Stimulated activated CD8-positive, alpha-beta memory T cell treated with anti-CD3 and anti-CD28 coated beads, Interleukin-7, amount 100 ng/mL, for 24 hours (primary cell): ENCODE data around the gene KCNJ5.

Experiments
- DNase-seq: peaks from one replicate; pipeline ENCODE4 v3.0.0-alpha.2; 2020; ENCODE audit warnings: low read depth

The KCNJ5 gene

GRCh38 chr11:128871168-128871610, 20.0 kb upstream of the KCNJ5 start:
- DNase-seq: no peak

GRCh38 chr11:128872094-128872493, 19.1 kb upstream of the KCNJ5 start:
- DNase-seq: no peak

- DNase-seq: no peak
Measured at GRCh38 chr11:128872594-128872993, 18.6 kb upstream of the KCNJ5 start.

DNA sequence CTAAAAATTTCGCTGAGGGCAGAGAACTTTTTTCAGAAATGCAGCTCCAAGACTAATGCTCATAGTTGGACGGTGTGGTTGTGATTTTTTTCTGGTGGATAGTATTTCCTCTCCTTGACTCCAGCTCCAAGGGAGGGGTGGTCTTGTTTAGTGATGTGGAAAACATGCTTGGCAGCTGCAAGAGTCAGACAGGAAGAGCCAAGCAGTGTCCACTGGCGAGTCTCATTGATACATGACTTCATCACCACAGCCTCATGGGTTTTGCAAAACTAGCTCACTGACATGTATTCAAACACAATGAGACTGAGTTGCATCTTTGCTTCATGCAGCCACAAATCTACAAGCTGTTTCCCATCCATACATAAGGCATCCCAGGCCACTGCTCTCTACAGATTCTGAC, 16.7 kb upstream of the KCNJ5 start:
- DNase-seq: no peak

DNA sequence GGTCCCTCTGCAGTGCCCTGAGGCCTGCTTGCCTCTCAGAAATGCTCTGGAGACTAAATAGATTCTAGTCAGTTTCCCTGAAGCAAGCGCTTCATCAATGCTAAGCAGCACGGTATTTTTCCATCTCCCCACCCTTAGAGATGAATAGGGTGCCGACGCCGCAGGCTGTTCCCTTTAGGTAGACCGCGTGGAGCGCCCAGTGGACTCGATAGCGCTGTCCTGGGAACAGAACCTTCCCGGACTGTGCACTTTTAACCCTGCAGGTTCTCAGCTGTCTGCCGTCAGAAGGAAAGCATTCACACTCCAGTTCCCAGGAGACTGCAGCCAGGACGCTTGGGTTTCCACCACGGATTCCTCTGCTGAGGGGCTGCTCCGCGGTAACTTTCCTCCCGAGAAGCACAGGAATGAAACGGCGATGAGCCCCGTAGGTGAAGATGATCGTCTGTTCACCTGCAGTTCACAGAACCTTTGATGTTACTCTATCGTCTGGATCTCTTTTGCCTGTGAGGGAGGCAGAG, 15.0 kb upstream of the KCNJ5 start:
- no peak for DNase-seq

DNA sequence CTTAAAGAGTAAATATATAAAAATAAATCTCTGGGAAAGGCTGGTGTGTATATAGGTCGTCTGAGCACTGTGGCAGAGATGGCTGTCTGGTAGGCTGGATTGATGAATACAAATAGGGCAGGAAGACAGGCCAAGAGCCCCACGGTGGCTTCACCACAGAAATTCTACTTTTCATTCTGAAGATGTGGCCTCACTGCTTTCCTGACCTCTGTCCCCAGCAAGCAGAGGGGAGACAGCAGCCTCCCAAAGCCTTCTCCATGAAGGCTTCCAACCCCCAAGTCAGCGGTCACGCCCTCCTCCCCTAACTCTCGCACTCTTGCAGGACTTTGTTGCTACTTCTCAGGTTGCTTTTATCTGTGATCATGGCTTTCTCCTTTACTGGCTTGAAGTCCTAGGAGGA, 13.4 kb upstream of the KCNJ5 start:
- DNase-seq: no peak

DNA sequence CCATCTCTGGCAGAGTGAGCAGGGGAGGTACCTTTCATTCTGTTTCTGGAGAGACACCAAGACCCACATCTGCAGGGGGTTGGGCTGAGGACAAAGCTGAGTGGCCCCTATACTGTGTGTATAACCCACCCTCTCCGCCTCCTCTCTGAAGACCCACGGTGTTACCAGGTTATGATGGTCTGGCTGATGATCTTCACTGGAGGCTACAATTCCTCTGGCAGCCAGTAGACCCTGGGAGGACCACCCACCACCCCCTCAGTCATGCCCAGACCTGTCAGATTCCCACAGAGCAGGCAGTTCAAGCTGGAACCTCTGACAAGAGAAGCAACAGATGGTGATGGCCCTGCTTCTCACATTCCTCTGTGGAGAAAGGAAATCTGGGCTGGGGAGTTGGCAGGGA, 12.7 kb upstream of the KCNJ5 start:
- no peak for DNase-seq

- no peak for DNase-seq
Measured at GRCh38 chr11:128879817-128880216, 11.3 kb upstream of the KCNJ5 start.

GRCh38 chr11:128881221-128881620, 9.9 kb upstream of the KCNJ5 start:
- no peak for DNase-seq

DNA sequence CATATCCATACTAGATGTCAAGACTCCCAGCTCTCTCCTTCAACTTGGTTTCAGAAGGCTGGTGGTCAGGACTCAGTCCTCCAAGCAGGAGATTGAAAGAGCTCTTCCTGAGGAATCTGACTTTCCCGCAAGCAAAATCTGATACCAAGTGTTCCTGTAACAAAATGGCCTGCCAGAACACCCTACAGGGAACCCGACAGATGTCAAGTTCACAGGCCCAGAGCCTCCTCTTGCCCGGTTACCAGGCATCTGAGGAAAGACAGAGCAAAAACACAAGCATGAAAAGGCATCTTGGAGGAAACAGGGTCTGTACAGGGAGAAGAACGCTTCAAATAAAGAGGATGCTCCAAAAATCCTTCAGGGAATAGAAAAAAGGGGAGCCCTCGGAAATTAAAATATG, 8.7 kb upstream of the KCNJ5 start:
- DNase-seq: no peak

- no peak for DNase-seq
Measured at GRCh38 chr11:128884054-128884453, 7.1 kb upstream of the KCNJ5 start.

DNA sequence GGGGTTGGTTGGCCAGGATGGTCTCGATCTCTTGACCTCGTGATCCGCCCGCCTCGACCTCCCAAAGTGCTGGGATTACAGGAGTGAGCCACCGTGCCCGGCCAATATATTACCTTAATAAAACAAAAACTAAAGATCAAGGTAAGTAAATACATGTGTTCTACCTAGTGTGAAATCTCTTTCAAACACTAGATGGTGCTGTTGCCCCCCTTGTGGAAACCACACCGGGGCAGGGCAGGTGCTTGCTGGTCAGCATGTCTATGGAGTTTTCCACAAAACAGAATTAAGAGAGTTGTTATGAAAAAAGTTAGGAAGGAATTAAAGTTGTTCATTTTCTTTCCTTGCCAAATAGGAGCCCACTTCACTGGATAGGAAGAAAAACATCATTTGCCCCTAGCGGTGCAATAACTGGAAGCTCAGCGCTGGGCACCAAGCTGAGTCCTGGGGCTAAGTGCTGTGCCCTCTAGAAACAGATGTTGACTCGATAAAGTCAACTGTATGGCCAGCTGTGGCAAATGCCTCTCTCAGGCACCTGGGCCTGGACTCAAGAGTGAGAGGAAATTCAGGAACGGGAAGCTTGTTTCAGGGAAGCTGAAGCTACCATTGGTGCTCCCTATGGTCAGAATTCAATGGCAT, 6.3 kb upstream of the KCNJ5 start:
- no peak for DNase-seq

- DNase-seq: no peak
Measured at GRCh38 chr11:128886406-128887124, 4.6 kb upstream of the KCNJ5 start.

- DNase-seq: no peak
Measured at GRCh38 chr11:128888034-128888985, 2.8 kb upstream of the KCNJ5 start.

DNA sequence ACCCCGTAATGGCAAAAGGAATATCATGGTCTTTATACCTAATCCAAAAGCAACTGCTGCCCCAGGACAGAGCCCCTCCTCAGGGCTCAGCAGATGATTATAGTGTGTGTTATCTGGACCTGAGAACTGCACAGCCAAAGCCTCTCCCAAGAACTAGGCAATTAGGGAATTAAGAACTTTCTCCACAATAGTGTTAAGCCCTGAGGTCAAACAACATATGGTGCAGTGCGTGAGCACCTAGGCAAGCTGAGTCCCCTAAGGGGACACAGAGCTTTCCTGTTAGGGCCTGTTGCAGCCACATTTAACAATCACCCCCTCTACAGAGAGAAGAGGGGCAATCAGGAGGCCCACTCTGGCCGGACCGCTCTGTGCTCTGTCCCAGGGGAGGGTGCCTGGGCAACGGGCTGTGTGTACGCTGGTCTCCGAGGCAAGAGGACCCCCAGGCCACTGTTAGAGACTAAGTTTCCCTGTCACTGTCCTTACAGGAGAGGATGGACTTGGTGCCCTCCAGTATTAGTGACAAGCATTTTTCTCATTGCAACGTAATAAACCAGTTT, 1.4 kb upstream of the KCNJ5 start:
- DNase-seq: no peak

DNA sequence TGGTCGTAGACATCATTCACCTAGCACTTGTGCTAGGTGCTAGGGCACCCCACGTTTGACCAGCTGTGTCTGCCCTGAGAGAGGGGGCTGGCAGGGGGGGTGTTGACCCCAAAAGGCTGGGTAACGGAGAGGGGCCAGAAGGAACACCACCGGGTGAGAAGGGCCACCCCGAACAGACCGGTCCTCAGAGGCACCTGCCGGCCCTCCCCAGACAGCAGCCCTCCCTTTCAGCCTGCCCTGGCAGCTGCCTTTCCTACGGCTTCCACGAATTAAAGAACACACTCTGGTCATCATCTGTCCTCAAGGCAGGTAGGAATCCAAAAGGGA, 977 bp upstream of the KCNJ5 start:
- DNase-seq: no peak

DNA sequence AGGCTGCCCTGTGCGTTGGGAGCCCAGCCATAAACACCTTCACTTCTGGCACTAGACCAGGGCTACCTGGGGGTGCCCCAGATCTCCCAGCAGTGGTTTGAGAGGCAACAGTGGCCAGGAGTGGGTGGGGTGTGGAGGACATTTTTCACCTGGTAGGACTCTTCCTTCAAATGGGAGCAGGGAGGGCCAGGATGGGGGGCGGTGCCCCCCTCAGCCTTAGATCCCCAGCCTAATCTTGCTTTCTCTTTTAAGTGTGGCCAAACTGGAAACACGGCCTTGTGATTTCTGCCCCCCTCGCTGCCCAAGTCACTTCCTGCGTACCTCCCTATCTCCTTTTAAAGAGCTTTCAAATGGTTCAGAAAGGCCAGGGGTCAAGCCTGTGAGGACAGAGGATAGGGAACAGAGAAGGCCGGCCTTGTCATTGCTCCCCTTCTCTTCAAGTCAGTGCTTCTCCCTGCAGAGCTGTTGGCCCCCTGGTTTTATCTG, 800 bp downstream of the KCNJ5 start:
- DNase-seq: no peak

- DNase-seq: no peak
Measured at GRCh38 chr11:128892866-128893565, 1.9 kb downstream of the KCNJ5 start.

GRCh38 chr11:128893578-128894285, 2.6 kb downstream of the KCNJ5 start:
- no peak for DNase-seq

- no peak for DNase-seq
Measured at GRCh38 chr11:128894286-128894681, 3.1 kb downstream of the KCNJ5 start.

GRCh38 chr11:128894685-128895084, 3.5 kb downstream of the KCNJ5 start:
- no peak for DNase-seq
